A549 treated with dexamethasone at 1 μM for 4 hours (cell line): ENCODE data around the gene GGACT. TPM values are rescaled to one million over a fixed set of nuclear protein-coding genes. Genes with fewer than 3 reads are reported as not detected.

ENCODE experiments used
- total RNA-seq: library from RNA; stranded (reverse); fragments of 200-300 nt; extraction: Qiagen RNA extraction; gene quantifications from 5 replicates; pipeline ENCODE4 v1.2.3, GENCODE V29; 2022

Gene GGACT
- 3.2 to 5.8 TPM (median 4.5 TPM) in 5 replicates for total RNA-seq

GRCh38 chr13:100588331-100589177, at the start of gene GGACT:
Gene GGACT (minus strand): TSS chr13:100588789. CDS start chr13:100532591, 56,198 bp downstream.

Other genes starting within 250 kb of the GGACT start
- gene TMTC4, start 86.0 kb upstream of the GGACT start, total RNA-seq, result 7.8 to 11.2 TPM (median 10.1 TPM) in 5 replicates